Sigmoid colon (tissue), 7 donors: ENCODE results near the gene BCL11B. TPM values are rescaled to one million over a fixed set of nuclear protein-coding genes. Genes with fewer than 3 reads are reported as not detected.

ENCODE experiments used
- DNase-seq: peaks from one replicate; pipeline ENCODE4 v3.0.0-alpha.2; 2019
- H3K27ac ChIP-seq, 4 donors: fragments of 200-600 bp; sonication (generic); one replicate each; pipeline ENCODE4 v1.5.1; 2016 to 2019; ENCODE audit warnings: mild to moderate bottlenecking in 1 of 4
- H3K27me3 ChIP-seq, 3 donors: fragments of 200-600 bp; sonication (generic); one replicate each; pipeline ENCODE4 v1.5.1; 2019; ENCODE audit warnings: mild to moderate bottlenecking in 1 of 3
- H3K36me3 ChIP-seq, 4 donors: fragments of 200-600 bp; sonication (generic); one replicate each; pipeline ENCODE4 v1.5.1; 2016 to 2019
- H3K4me1 ChIP-seq, 4 donors: fragments of 200-600 bp; sonication (generic); one replicate each; pipeline ENCODE4 v1.5.1; 2017 to 2019
- H3K4me3 ChIP-seq, 4 donors: fragments of 200-600 bp; sonication (generic); one replicate each; pipeline ENCODE4 v1.5.1; 2017 to 2019; ENCODE audit warnings: mild to moderate bottlenecking in 2 of 4, moderate library complexity in 1 of 4
- H3K9me3 ChIP-seq, 4 donors: fragments of 200-600 bp in 3 of 4; sonication (generic) in 3 of 4; one replicate each; pipeline versions ENCODE4 v1.5.1 to v1.6.1; 2013 to 2019
- CTCF ChIP-seq, 4 experiments: fragments of 450-650 bp in 3 of 4; fragments of 200-600 bp in 1 of 4; IDR thresholded peaks; one replicate each; pipeline ENCODE4 v1.5.1; 2016 to 2019; ENCODE audit warnings: antibody characterized with exemption in 4 of 4, mild to moderate bottlenecking in 3 of 4, moderate library complexity in 2 of 4
- EP300 ChIP-seq, 4 donors: sonication (generic); formaldehyde crosslinking; IDR thresholded peaks; one replicate each; pipeline ENCODE4 v1.6.1; 2017; ENCODE audit warnings: antibody characterized with exemption in 4 of 4
- POLR2A ChIP-seq, 2 donors: fragments of 450-650 bp; IDR thresholded peaks; one replicate each; pipeline ENCODE4 v1.6.1; 2016; ENCODE audit warnings: antibody characterized with exemption in 2 of 2, mild to moderate bottlenecking in 2 of 2, moderate library complexity in 2 of 2
- POLR2AphosphoS5 ChIP-seq, 4 donors: sonication (generic); formaldehyde crosslinking; IDR thresholded peaks; one replicate each; pipeline ENCODE4 v1.6.1; 2017; ENCODE audit warnings: antibody characterized with exemption in 4 of 4
- WGBS, 2 donors: extraction: QIAGEN DNeasy Blood & Tissue Kit; methylation state at CpG; one replicate each; pipeline ENCODE4 v1.1.7; 2013; 5-methylcytosine and 5-hydroxymethylcytosine counted together
- intact Hi-C: fragments of 100-400 bp; cut with DNase I; formaldehyde crosslinking; loops from one replicate; pipeline ENCODE4 v1.15.1; 2023
- polyA plus RNA-seq, 3 donors: library from polyadenylated mRNA; stranded (reverse); fragments of 200-250 nt; gene quantifications; one replicate each; pipeline ENCODE4 v1.2.3, GENCODE V29; 2013
- total RNA-seq, 4 donors: library from RNA; depleted of rRNA; stranded (reverse); fragments of >200 nt; gene quantifications; one replicate each; pipeline ENCODE4 v1.1.0, GENCODE V29; 2016
- donor health status: healthy with polysubstance abuse.
- donor health status: Bipolar disorder and iron deficiency.
- donor health status: healthy.

Gene BCL11B
- total and polyA plus RNA-seq, 7 donors, result under 0.01 to 3.5 (median 0.23) TPM

GRCh38 chr14:99281396-99281795 is 9.4 kb upstream of the BCL11B start:
- no peaks in the 10 kb centered on the region for H3K4me1 ChIP-seq
- TF ChIP-seq CTCF (IDR thresholded peaks at IDR 0.05) (no peak), POLR2A (IDR thresholded peaks at IDR 0.05) (no peak), POLR2AphosphoS5 (IDR thresholded peaks at IDR 0.05) (no peak), EP300 (IDR thresholded peaks at IDR 0.05) (no peak)
- H3K27ac ChIP-seq, result no peak overlapping the region
- H3K4me3 ChIP-seq, result no peak overlapping the region
- intact Hi-C loops, result no loop called here
- peaks cover 0 to 43% (median 11%) of the 10 kb centered on the region in 3 donors for H3K27me3 ChIP-seq
- no peaks in the 10 kb centered on the region for H3K36me3 ChIP-seq
- no peaks in the 10 kb centered on the region for H3K9me3 ChIP-seq
- DNase-seq, result no peak
- 79 to 88% methylated on average over 11 of the region's 11 CpGs for WGBS, 2 donors

DNA sequence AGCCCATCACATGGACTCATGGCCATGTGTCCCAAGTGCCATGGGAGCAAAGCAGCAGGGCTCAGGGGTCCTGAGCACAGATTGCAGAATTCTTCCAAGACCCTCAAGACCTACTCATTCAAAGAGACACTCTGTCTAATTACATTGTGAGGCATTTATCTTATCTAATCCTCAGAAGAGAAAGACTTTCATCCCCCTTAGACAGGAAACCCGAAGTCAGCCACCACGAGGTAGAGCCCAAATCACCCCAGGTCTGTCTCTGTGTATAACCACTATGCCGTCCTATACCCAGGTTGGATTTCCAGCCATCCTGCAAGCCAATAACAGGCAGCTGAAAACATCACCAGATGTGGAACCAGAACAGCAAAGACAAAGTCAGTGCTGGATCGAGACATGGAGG is 8.9 kb upstream of the BCL11B start:
- Histone ChIP-seq H3K27me3 (peaks cover 0 to 47% (median 11%) of the 10 kb centered on the region in 3 donors), H3K4me1 (no peaks in the 10 kb centered on the region), H3K36me3 (no peaks in the 10 kb centered on the region), H3K27ac (no peak overlapping the region), H3K4me3 (no peak overlapping the region), H3K9me3 (no peaks in the 10 kb centered on the region)
- DNase-seq, result no peak
- intact Hi-C loops, result no loop called here
- TF ChIP-seq POLR2AphosphoS5 (IDR thresholded peaks at IDR 0.05) (no peak), EP300 (IDR thresholded peaks at IDR 0.05) (no peak), CTCF (IDR thresholded peaks at IDR 0.05) (no peak), POLR2A (IDR thresholded peaks at IDR 0.05) (no peak)
- 59 to 82% methylated on average over 4 of the region's 4 CpGs for WGBS, 2 donors

GRCh38 chr14:99280066-99280731 is 8.2 kb upstream of the BCL11B start:
- intact Hi-C loops, result no loop called here
- no peak for DNase-seq
- 90 to 94% methylated on average over 19 of the region's 19 CpGs for WGBS, 2 donors
- Histone ChIP-seq H3K36me3 (no peaks in the 10 kb centered on the region), H3K27ac (no peak overlapping the region), H3K4me1 (no peaks in the 10 kb centered on the region), H3K4me3 (no peak overlapping the region), H3K27me3 (peaks cover 0 to 47% (median 11%) of the 10 kb centered on the region in 3 donors), H3K9me3 (no peaks in the 10 kb centered on the region)
- no peak for TF ChIP-seq CTCF (IDR thresholded peaks at IDR 0.05)
- no peak for TF ChIP-seq EP300 (IDR thresholded peaks at IDR 0.05)
- no peak for TF ChIP-seq POLR2A (IDR thresholded peaks at IDR 0.05)
- TF ChIP-seq POLR2AphosphoS5 (IDR thresholded peaks at IDR 0.05), result no peak

DNA sequence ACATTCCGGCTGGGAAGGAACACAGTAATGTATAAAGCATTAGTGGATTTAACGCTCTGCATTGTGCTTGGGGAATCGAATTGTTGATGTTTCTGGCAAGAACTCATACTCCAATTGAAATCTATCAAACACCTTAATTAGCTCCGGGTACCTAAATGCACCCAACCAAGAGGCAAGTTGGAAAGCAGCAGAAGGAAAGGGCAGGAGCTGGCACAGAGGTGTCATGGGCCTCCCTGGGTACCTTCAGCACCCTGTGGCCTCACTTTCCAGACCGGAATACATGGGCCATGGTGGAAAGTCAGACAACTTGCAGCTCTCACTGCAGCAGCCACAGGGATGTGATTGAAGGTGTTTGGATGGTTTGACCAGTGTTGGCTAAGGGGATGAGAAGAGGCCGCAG is 6.8 kb upstream of the BCL11B start:
- Histone ChIP-seq H3K4me3 (no peak overlapping the region), H3K27me3 (peaks cover 7 to 47% (median 18%) of the 10 kb centered on the region in 3 donors), H3K9me3 (no peaks in the 10 kb centered on the region), H3K36me3 (no peaks in the 10 kb centered on the region), H3K4me1 (peaks cover 0 to 12% (median 11%) of the 10 kb centered on the region in 4 donors), H3K27ac (no peak overlapping the region)
- intact Hi-C loops, result no loop called here
- TF ChIP-seq POLR2A (IDR thresholded peaks at IDR 0.05) (no peak), EP300 (IDR thresholded peaks at IDR 0.05) (no peak), CTCF (IDR thresholded peaks at IDR 0.05) (no peak), POLR2AphosphoS5 (IDR thresholded peaks at IDR 0.05) (no peak)
- no peak for DNase-seq
- WGBS, 2 donors, result 88% methylated on average over 6 of the region's 6 CpGs

DNA sequence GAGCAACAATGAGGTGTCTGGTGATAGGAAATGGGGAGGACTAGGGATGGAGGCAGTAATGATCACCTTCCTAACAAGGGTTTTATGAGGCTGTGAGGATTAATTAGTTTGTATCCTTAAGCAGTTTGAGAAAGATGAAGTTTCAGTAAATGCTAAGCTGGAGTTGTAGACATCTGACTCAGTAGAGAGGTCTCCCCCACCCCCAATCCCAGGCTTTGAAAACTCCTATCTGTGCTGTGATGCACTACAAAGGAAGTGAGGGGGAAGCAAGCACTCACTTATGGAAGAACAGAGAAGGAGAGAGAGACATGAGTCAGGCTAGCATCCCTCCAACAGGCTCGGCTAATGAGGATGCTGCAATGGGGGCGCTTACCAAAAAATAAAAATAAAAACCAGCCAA is 5.5 kb upstream of the BCL11B start:
- no peak for DNase-seq
- Histone ChIP-seq H3K27me3 (peaks cover 18 to 60% (median 31%) of the 10 kb centered on the region in 3 donors), H3K36me3 (no peaks in the 10 kb centered on the region), H3K4me3 (no peak overlapping the region), H3K4me1 (peaks cover 0 to 25% (median 24%) of the 10 kb centered on the region in 4 donors), H3K27ac (no peak overlapping the region), H3K9me3 (no peaks in the 10 kb centered on the region)
- intact Hi-C loops, result no loop called here
- TF ChIP-seq POLR2AphosphoS5 (IDR thresholded peaks at IDR 0.05), result no peak
- TF ChIP-seq CTCF (IDR thresholded peaks at IDR 0.05), result no peak
- TF ChIP-seq EP300 (IDR thresholded peaks at IDR 0.05), result no peak
- no peak for TF ChIP-seq POLR2A (IDR thresholded peaks at IDR 0.05)
- 55 to 78% methylated on average over 2 of the region's 2 CpGs for WGBS, 2 donors
